HepG2 (cell line): Measurements from ENCODE around the gene ZBTB46. TPM values are rescaled to one million over a fixed set of nuclear protein-coding genes. Genes with fewer than 3 reads are reported as not detected.

ENCODE experiments used
- ARNT2 ChIP-seq: sonication (generic); formaldehyde crosslinking; IDR thresholded peaks from 2 replicates; pipeline ENCODE4 v1.8.0; 2022; ENCODE audit warnings: mild to moderate bottlenecking, low read depth, missing genetic modification reagents, moderate library complexity
- CHCHD3 ChIP-seq: sonication (generic); formaldehyde crosslinking; IDR thresholded peaks from 2 replicates; pipeline ENCODE4 v1.8.0; 2022; ENCODE audit warnings: mild to moderate bottlenecking, missing genetic modification reagents, moderate library complexity
- FLYWCH1 ChIP-seq: sonication (generic); formaldehyde crosslinking; IDR thresholded peaks from 2 replicates; pipeline ENCODE4 v1.8.1; 2023; ENCODE audit warnings: mild to moderate bottlenecking, missing genetic modification reagents
- GATAD2A ChIP-seq: IDR thresholded peaks from 2 replicates; pipeline ENCODE4 v1.6.1; 2016
- HMG20B ChIP-seq: conservative IDR thresholded peaks from 2 replicates; pipeline ENCODE4 v1.6.1; 2016; ENCODE audit warnings: missing genetic modification reagents, missing compliant biosample characterization
- JUNB ChIP-seq: sonication (generic); formaldehyde crosslinking; IDR thresholded peaks from 2 replicates; pipeline ENCODE4 v1.8.0; 2022; ENCODE audit warnings: missing genetic modification reagents, mild to moderate bottlenecking, borderline replicate concordance
- NAIF1 ChIP-seq: sonication (generic); formaldehyde crosslinking; IDR thresholded peaks from 2 replicates; pipeline ENCODE4 v1.5.0; 2020; ENCODE audit warnings: mild to moderate bottlenecking, missing genetic modification reagents, borderline replicate concordance
- NFKBIZ ChIP-seq: IDR thresholded peaks from 2 replicates; pipeline ENCODE4 v1.6.1; 2018; ENCODE audit warnings: missing genetic modification reagents, missing compliant biosample characterization
- NR2F1 ChIP-seq, 2 experiments: fragments of 450-650 bp in 1 of 2; formaldehyde crosslinking in 1 of 2; IDR thresholded peaks; 2 replicates each; pipeline versions ENCODE4 v1.5.0 to v1.6.1; 2016 to 2020; ENCODE audit warnings: mild to moderate bottlenecking in 1 of 2, missing compliant biosample characterization in 1 of 2, missing genetic modification reagents in 1 of 2, moderate library complexity in 1 of 2
- PAWR ChIP-seq: sonication (generic); formaldehyde crosslinking; IDR thresholded peaks from 2 replicates; pipeline ENCODE4 v1.4.0; 2020; ENCODE audit warnings: missing genetic modification reagents, mild to moderate bottlenecking, borderline replicate concordance
- PRDM10 ChIP-seq: sonication (generic); formaldehyde crosslinking; IDR thresholded peaks from 2 replicates; pipeline ENCODE4 v1.4.0; 2020; ENCODE audit warnings: low read depth, missing genetic modification reagents
- TAF1 ChIP-seq: sonication (generic); formaldehyde crosslinking; IDR thresholded peaks from 2 replicates; pipeline ENCODE4 v1.4.0; 2020; ENCODE audit warnings: missing genetic modification reagents
- ZNF451 ChIP-seq: sonication (generic); formaldehyde crosslinking; IDR thresholded peaks from 2 replicates; pipeline ENCODE4 v1.5.0; 2020; ENCODE audit warnings: mild to moderate bottlenecking, missing genetic modification reagents
- ZNF552 ChIP-seq: sonication (generic); formaldehyde crosslinking; IDR thresholded peaks from 2 replicates; pipeline ENCODE4 v1.9.0; 2022; ENCODE audit warnings: missing genetic modification reagents, mild to moderate bottlenecking, borderline replicate concordance
- ZNF569 ChIP-seq: sonication (generic); formaldehyde crosslinking; IDR thresholded peaks from 2 replicates; pipeline ENCODE4 v1.5.0; 2020; ENCODE audit warnings: mild to moderate bottlenecking, missing genetic modification reagents, moderate library complexity, borderline replicate concordance
- ZNF570 ChIP-seq: sonication (generic); formaldehyde crosslinking; IDR thresholded peaks from 2 replicates; pipeline ENCODE4 v1.4.0; 2020; ENCODE audit warnings: mild to moderate bottlenecking, missing genetic modification reagents, borderline replicate concordance
- ZNF891 ChIP-seq: sonication (generic); formaldehyde crosslinking; IDR thresholded peaks from 2 replicates; pipeline ENCODE4 v1.5.0; 2020; ENCODE audit warnings: mild to moderate bottlenecking, missing genetic modification reagents
- polyA plus RNA-seq, 8 experiments: library from polyadenylated mRNA; depleted of rRNA in 3 of 8; stranded (reverse) in 7 of 8; unstranded in 1 of 8; fragments of >200 nt; fragmentation: Illumina TruSeq in 4 of 8; extraction: Trizol in 4 of 8; gene quantifications; 2 replicates each; pipeline versions ENCODE4 v1.2.1 to v1.2.3, GENCODE V29; 2011 to 2016; ENCODE audit warnings: low read depth in 4 of 8, missing spikeins in 1 of 8, mixed read lengths in 1 of 8; ENCODE audit not compliant: insufficient read depth in 1 of 8
- total RNA-seq, 5 experiments: library from RNA; depleted of rRNA; stranded (reverse); fragments of >200 nt; fragmentation: Illumina TruSeq; extraction: Trizol; gene quantifications; 2 replicates each; pipeline ENCODE4 v1.2.3, GENCODE V29; 2016; ENCODE audit warnings: low read depth in 1 of 5
- TF ChIP-seq, protein P1 (sequence below): sonication (generic); formaldehyde crosslinking; IDR thresholded peaks from 2 replicates; pipeline ENCODE4 v1.4.0; 2020; ENCODE audit warnings: missing genetic modification reagents
- TF ChIP-seq, protein P2 (sequence below): sonication (generic); formaldehyde crosslinking; IDR thresholded peaks from 2 replicates; pipeline ENCODE4 v1.4.0; 2020; ENCODE audit warnings: mild to moderate bottlenecking, missing genetic modification reagents
- TF ChIP-seq, protein P3 (sequence below): sonication (generic); formaldehyde crosslinking; IDR thresholded peaks from 2 replicates; pipeline ENCODE4 v1.5.1; 2020; ENCODE audit warnings: mild to moderate bottlenecking, moderate library complexity, missing genetic modification reagents

The ZBTB46 gene
- total and polyA plus RNA-seq, 2 of the 13 experiments (the other 11 are each of a cell fraction or from before 2014, with no cell fraction given): 1.6 to 13.5 TPM

GRCh38 chr20:63708301-63709148 is 122.5 kb downstream of the ZBTB46 start (continued):
- TF ChIP-seq, protein P1, sequence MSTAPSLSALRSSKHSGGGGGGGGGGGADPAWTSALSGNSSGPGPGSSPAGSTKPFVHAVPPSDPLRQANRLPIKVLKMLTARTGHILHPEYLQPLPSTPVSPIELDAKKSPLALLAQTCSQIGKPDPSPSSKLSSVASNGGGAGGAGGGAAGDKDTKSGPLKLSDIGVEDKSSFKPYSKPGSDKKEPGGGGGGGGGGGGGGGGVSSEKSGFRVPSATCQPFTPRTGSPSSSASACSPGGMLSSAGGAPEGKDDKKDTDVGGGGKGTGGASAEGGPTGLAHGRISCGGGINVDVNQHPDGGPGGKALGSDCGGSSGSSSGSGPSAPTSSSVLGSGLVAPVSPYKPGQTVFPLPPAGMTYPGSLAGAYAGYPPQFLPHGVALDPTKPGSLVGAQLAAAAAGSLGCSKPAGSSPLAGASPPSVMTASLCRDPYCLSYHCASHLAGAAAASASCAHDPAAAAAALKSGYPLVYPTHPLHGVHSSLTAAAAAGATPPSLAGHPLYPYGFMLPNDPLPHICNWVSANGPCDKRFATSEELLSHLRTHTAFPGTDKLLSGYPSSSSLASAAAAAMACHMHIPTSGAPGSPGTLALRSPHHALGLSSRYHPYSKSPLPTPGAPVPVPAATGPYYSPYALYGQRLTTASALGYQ: no peak
- TF ChIP-seq ZNF891 (CRISPR knock-in tag) (peak; percentile 30; the same call in 1 of the 2 replicates), PAWR (peak; percentile 78; the same call in 1 of the 2 replicates), ZNF570 (CRISPR knock-in tag) (no peak), HMG20B (CRISPR knock-in tag) (0 out of 2 replicates have a peak, but pooled peaks have one; percentile 27), PRDM10 (CRISPR knock-in tag) (0 out of 2 replicates have a peak, but pooled peaks have one; percentile 18), NFKBIZ (CRISPR knock-in tag) (no peak), ARNT2 (CRISPR knock-in tag) (no peak), JUNB (CRISPR knock-in tag) (no peak), ZNF552 (CRISPR knock-in tag) (no peak), NAIF1 (no peak), ZNF569 (CRISPR knock-in tag) (no peak), GATAD2A (CRISPR knock-in tag) (no peak), NR2F1 (CRISPR knock-in tag; IDR thresholded peaks at IDR 0.05) (no peak), CHCHD3 (peak; percentile 33; the same call in 1 of the 2 replicates), FLYWCH1 (CRISPR knock-in tag) (no peak), ZNF451 (CRISPR knock-in tag) (no peak), TAF1 (CRISPR knock-in tag) (no peak)
- TF ChIP-seq, protein P2, sequence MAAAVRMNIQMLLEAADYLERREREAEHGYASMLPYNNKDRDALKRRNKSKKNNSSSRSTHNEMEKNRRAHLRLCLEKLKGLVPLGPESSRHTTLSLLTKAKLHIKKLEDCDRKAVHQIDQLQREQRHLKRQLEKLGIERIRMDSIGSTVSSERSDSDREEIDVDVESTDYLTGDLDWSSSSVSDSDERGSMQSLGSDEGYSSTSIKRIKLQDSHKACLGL (CRISPR knock-in tag): peak; percentile 12; the same call in 1 of the 2 replicates
- TF ChIP-seq, protein P3, sequence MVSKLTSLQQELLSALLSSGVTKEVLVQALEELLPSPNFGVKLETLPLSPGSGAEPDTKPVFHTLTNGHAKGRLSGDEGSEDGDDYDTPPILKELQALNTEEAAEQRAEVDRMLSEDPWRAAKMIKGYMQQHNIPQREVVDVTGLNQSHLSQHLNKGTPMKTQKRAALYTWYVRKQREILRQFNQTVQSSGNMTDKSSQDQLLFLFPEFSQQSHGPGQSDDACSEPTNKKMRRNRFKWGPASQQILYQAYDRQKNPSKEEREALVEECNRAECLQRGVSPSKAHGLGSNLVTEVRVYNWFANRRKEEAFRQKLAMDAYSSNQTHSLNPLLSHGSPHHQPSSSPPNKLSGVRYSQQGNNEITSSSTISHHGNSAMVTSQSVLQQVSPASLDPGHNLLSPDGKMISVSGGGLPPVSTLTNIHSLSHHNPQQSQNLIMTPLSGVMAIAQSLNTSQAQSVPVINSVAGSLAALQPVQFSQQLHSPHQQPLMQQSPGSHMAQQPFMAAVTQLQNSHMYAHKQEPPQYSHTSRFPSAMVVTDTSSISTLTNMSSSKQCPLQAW (CRISPR knock-in tag): no peak
